Stimulated activated CD8-positive, alpha-beta memory T cell treated with anti-CD3 and anti-CD28 coated beads, Interleukin-4, amount 100 ng/mL, for 48 hours (primary cell): Measurements from ENCODE around the gene VARS1.

Experiments
- DNase-seq: peaks from one replicate; pipeline ENCODE4 v3.0.0-alpha.2; 2020

VARS1 gene

GRCh38 chr6:31769684-31770371 lies 25.7 kb downstream of the VARS1 start:
- peak; percentile 93 for DNase-seq

- no peak for DNase-seq
Measured at GRCh38 chr6:31768363-31769257, 26.9 kb downstream of the VARS1 start.

GRCh38 chr6:31767096-31767645 lies 28.4 kb downstream of the VARS1 start:
- DNase-seq = no peak

GRCh38 chr6:31765910-31766794 lies 29.4 kb downstream of the VARS1 start:
- DNase-seq = no peak

- DNase-seq = no peak
Measured at GRCh38 chr6:31765559-31765909, 30.0 kb downstream of the VARS1 start.

GRCh38 chr6:31764198-31764597 lies 31.4 kb downstream of the VARS1 start:
- no peak for DNase-seq

GRCh38 chr6:31763619-31763940 lies 32.0 kb downstream of the VARS1 start:
- DNase-seq = no peak

GRCh38 chr6:31762878-31763618 lies 32.5 kb downstream of the VARS1 start:
- DNase-seq = no peak

GRCh38 chr6:31762356-31762755 lies 33.2 kb downstream of the VARS1 start, which contains the start of gene SAPCD1:
Gene SAPCD1 (plus strand): TSS chr6:31762656. CDS start chr6:31763055, 399 bp downstream.
- no peak for DNase-seq

- no peak for DNase-seq
Measured at GRCh38 chr6:31761343-31761742, 34.2 kb downstream of the VARS1 start.

GRCh38 chr6:31760790-31761189 lies 34.8 kb downstream of the VARS1 start:
- DNase-seq = no peak

GRCh38 chr6:31758281-31758680 lies 37.3 kb downstream of the VARS1 start:
- DNase-seq = no peak

- DNase-seq = no peak
Measured at GRCh38 chr6:31752739-31753319, 42.7 kb downstream of the VARS1 start.

- DNase-seq = no peak
Measured at GRCh38 chr6:31750411-31751022, 45.0 kb downstream of the VARS1 start.

GRCh38 chr6:31749301-31750036 lies 46.1 kb downstream of the VARS1 start:
- no peak for DNase-seq
